GM18502 (cell line): ENCODE data around the gene SMAD1.
"Not testable (repeated sequence)": the region's sequence is repeated elsewhere in the genome, so short reads cannot be mapped to it uniquely, and the experiment has no call there.

Source experiments
- ATAC-seq: cut with Tn5 transposase; IDR thresholded peaks from one replicate; pipeline ENCODE4 v1.9.1; 2021; ENCODE audit warnings: mild to moderate bottlenecking; ENCODE audit not compliant: unreplicated experiment, poor library complexity

SMAD1 gene

GRCh38 chr4:145552181-145552822, 70.6 kb downstream of the SMAD1 start:
- peak; percentile 86 for ATAC-seq

DNA sequence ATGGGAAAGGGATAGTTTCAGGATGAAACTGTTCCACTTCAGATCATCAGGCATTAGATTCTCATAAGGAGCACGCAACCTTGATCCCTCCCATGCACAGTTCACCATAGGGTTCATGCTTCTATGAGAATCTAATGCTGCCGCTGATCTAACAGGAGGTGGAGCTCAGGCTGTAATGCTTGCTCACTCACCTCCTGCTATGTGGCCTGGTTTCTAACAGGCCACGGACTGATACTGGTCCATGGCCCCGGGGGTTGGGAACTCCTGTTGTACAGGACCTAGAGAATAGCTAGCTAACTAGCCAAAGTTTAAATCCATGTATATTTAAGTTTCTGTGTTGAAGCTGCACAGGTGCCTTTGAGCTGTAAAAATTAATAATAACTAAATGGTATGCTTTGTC, 71.7 kb downstream of the SMAD1 start:
- no peak for ATAC-seq

DNA sequence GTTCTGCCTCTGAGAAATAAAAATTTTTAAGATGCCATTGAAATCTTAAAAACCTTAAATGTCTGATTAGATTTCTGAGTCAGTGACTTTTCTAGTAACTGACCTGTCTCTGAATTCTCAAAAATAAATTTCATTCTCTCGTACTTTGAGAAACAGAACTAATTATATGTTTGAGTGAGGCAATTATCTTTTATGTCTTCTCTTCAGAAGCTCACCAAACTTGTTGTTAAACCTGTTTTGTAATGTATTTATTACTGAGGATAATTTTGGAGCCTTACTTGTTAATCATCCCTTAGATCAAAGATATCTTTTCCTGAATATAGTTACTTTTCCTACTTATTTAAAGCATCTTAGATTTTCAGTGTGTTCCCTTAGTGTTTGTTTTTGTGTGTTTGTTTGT, 73.0 kb downstream of the SMAD1 start:
- no peak for ATAC-seq

GRCh38 chr4:145557720-145558119, 76.1 kb downstream of the SMAD1 start:
- peak; percentile 90 for ATAC-seq

DNA sequence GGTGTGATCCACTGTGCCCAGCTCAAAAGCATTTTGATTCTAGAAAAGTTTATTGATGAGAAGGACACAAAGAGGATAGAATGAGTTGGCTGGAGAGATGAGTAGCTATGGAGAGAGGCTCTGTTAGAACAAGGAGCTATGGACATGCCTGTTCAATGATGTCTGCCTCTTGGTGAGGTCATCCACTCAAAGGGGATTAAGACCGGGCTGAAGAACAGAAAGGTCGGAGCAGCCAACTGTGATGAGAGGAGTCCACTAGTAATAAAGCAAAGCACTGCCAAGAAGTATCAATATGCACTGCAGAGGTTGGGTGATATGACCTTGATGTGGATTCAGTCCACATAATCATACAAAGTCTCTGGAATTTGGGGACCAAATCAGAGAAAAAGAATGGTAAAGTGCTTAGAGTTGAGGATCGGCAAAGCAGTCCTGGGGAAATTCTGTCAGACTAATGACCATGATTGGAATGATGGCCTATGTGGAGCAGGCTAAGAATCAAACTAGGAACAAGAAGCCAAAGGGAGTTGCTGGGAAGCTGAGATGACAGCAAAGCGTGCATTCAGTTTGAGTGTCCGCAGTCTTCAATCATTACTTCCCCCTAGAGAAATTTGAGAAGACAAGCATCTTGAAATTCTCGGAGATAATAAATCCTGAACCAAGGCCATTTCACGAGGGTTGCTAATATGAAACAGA, 81.8 kb downstream of the SMAD1 start:
- no peak for ATAC-seq

GRCh38 chr4:145564540-145564939, 82.9 kb downstream of the SMAD1 start:
- ATAC-seq = no peak

DNA sequence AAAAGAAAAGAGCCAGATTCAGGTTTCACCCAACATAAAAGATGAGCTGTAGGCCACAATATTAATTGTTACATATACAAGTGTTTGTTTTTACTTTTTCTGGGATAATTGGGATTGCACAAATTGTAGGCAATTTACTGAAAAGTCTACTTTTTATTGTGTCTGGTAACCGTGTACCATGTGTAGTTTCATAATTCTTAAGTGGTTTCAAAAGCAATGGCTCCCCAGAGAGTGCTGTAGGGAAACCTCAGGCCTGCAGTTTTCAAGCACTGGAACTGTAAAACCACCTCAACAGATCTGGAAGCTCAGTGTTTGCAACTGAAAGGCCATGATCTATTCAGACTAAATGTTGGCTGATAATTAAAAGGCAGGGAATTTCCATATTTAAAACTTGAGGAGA, 83.7 kb downstream of the SMAD1 start:
- ATAC-seq = peak; percentile 76

DNA sequence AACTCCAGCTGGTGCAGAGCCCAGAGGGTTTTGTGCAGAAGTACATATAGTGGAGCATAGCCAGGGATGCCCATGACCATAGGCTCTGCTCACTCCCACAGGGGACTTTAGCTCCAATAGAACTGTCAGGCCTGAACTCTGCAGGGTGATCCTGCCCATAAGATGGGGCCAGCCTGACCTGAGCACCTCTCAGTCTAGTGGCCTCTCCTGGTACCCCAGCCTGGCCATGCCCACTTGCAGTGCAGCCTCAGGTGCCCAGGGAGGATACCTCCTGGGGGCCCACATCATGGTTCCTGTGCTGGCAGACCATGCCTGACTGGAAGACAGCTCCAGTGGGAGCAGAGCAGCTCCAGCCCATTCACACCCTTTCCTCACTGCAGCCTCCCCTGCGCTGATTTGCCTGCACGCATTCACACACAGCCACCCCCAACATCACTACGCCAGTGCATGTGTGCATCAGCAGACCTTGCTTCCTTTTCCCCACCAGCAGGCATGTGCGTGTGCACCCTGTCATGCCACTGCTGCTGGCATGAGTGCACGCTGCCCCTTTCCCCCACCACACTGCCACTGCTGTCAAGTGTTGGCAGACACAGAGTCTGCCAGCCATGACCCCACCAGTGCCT, 84.5 kb downstream of the SMAD1 start:
- ATAC-seq = no peak

- ATAC-seq = no peak
These were observed 85.1 kb downstream of the SMAD1 start for GRCh38 chr4:145566768-145567167.

DNA sequence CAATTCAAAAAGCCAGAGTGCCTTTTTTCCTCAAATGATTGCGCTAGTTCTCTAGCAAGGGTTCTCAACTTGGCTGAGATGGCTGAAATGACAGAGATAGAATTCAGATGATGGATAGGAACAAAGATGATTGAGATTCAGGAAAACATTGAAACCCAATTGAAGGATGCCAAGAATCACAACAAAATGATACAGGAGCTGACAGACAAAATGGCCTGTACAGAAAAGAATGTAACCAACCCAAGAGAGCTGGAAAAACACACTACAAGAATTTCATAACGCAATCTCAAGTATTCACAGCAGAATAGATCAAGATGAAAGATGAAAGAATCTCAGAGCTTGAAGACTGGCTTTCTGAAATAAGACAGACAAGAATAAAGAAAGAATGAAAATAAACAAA, 85.9 kb downstream of the SMAD1 start:
- ATAC-seq = no peak

DNA sequence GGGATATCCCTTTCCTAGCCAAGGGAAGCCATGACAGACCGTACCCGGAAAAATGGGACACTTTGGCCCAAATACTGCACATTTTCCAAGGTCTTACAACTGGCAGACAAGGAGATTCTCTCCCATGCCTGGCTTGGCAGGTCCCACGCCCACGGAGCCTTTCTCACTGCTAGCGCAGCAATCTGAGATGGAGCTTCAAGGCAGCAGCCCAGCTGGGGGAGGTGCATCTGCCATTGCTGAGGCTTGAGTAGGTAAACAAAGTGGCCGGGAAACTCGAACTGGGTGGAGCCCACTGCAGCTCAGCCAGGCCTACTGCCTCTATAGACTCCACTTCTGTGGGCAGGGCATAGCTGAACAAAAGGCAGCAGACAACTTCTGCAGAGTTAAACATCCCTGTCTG, 92.9 kb downstream of the SMAD1 start:
- not testable (repeated sequence) for ATAC-seq

DNA sequence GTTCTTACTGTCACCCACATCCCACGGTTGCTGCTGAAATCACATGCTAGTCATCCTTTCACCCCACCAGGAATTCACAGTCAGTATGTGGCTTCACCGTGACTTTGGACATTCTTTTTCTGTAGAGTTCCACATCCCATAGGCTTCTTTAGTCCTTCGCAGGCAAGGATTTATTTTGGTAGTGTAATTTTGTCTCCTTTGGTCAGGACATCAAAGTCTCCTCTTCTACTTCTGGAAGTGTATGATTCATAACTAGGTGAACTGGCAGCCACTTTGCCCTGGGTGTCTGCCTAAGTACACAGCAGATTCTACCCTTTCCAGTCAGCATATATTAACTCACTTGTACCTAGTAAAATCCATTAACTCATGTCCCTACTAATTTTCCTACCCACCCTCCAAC, 99.3 kb downstream of the SMAD1 start:
- ATAC-seq = no peak

- no peak for ATAC-seq
These were observed 101.8 kb downstream of the SMAD1 start for GRCh38 chr4:145583191-145584055.

DNA sequence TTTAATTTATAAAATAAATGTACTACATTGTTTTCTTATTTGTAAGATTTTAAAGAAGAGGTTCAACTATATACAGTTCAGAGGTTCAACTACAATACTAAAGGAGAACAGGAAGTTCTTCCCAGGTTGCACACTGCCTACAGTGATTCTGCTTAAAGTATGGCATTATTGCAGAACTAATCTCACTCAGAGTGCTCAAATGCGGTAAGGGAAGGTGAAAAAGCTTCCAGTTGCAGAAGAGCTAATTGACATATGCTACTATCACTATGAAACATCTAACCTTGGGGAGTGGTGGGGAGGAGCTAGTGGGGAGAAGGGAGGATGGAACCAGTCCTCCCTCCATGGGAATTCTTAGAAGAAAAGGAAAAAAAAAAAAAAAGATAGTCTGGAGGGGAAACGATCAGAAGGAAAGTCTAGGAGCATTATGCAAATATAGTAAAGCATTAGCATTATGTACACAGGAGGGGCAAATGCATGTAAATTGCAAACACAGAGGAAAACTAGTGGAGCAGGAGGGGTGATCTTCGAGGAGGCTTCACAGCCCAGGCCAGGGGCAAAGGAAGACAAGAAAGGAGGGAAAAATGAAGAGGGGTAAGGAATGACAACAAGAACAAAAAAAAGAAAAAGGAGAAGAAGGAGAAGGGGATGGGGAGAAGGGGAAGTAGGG, 105.6 kb downstream of the SMAD1 start:
- ATAC-seq = no peak

GRCh38 chr4:145589381-145589780, 107.7 kb downstream of the SMAD1 start:
- ATAC-seq = not testable (repeated sequence)

DNA sequence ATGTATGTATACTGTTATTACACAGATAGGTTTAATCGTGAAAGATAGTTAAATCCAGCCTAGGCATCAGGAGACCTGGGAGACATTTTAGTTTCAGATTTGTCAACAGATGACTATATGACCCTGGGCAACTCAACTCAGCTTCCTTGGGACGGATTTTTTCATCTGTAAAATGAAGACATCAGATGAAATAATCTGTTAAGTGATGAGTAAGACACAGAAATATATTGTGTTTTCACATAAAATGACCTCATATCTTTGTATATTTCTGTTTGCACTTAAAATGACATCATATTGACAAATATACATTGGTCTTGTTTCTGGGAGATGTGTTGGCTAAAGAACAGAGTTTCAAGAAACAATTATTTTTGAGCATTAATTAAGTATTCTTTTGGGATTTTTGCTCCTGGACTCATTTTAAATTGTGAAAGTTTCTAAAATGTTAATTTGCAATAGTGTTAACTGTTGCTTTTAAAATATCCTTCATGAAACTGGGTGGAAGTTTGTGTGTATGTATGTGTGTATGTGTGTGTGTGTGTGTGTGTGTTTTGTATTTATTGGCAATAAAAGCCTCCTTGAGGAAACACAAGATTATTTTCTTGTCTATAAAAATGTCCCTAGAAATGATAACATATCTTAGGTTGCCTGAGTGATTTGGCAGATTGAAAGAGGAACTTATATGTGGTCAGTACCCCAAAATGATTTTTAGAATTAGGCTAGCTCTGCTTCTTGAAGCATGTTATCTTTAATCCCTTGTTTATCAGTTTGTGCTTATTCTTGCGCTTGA, 108.5 kb downstream of the SMAD1 start:
- ATAC-seq = no peak

- no peak for ATAC-seq
These were observed 120.6 kb downstream of the SMAD1 start for GRCh38 chr4:145602129-145602760.

DNA sequence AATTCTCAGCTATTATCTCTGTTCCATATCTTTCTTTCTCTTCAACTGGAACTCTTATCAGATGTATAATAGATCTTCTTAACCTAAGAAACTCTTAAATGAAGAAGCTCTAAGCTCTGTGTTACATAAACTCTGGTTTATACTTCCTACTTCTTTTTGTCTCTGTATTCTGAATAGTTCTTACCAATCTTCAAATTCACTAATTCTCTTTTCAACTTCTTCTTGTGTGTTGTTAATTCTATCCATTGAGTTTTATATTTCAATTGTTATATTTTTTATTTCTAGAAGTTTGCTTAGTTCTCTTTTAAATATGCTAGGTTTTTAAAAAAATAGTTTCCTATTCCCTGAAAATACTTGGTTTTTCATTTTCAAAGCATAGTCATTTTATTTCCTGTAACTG, 124.3 kb downstream of the SMAD1 start:
- ATAC-seq = no peak
